HG03097 (cell line): ENCODE measurements around the gene WDR6.
A peak's percentile ranks its signal among the peaks of the same experiment; 100 is the strongest.

Experiments
- ATAC-seq: cut with Tn5 transposase; IDR thresholded peaks from one replicate; pipeline ENCODE4 v1.9.1; 2021; ENCODE audit not compliant: unreplicated experiment, low FRiP score

WDR6 gene

GRCh38 chr3:49028673-49029562 lies 21.7 kb downstream of the WDR6 start, which contains the start of gene IMPDH2:
IMPDH2 (minus strand) TSS chr3:49029398; CDS start chr3:49029350, 48 bp downstream.
- ATAC-seq, result peak; percentile 81

- ATAC-seq, result no peak
Observed at GRCh38 chr3:49029563-49029884, 22.3 kb downstream of the WDR6 start.

- ATAC-seq, result no peak
Observed at GRCh38 chr3:49030321-49030720, 23.1 kb downstream of the WDR6 start.

GRCh38 chr3:49032646-49033304 lies 25.6 kb downstream of the WDR6 start:
- no peak for ATAC-seq

GRCh38 chr3:49034650-49035049 lies 27.5 kb downstream of the WDR6 start:
- ATAC-seq, result no peak

GRCh38 chr3:49035281-49035680 lies 28.1 kb downstream of the WDR6 start:
- no peak for ATAC-seq

- no peak for ATAC-seq
Observed at GRCh38 chr3:49053543-49053942, 46.4 kb downstream of the WDR6 start.

GRCh38 chr3:49054344-49054862 lies 47.2 kb downstream of the WDR6 start:
- no peak for ATAC-seq

- no peak for ATAC-seq
Observed at GRCh38 chr3:49057268-49057667, 50.1 kb downstream of the WDR6 start.

GRCh38 chr3:49058011-49058410 lies 50.8 kb downstream of the WDR6 start:
- ATAC-seq, result no peak
